HL-60 (cell line): Measurements from ENCODE around the gene GUCD1.

Experiments
- DNase-seq, 2 experiments: peaks; one replicate each; pipeline ENCODE4 v3.0.0-alpha.2; 2010 to 2020; ENCODE audit warnings: low read depth in 1 of 2, low spot score in 1 of 2
- H3K27ac ChIP-seq: fragments of 250-450 bp; sonication (Bioruptor Pico); replicated peaks from 2 replicates; pipeline ENCODE4 v1.5.1; 2020; ENCODE audit warnings: mild to moderate bottlenecking, moderate library complexity
- H3K27me3 ChIP-seq: fragments of 250-450 bp; sonication (Bioruptor Pico); 2 replicates; pipeline ENCODE4 v1.5.1; 2021; ENCODE audit warnings: mild to moderate bottlenecking, moderate library complexity; ENCODE audit not compliant: insufficient read depth, poor library complexity, severe bottlenecking
- H3K4me3 ChIP-seq: replicated peaks from 2 replicates; pipeline ENCODE4 v1.5.1; 2011; ENCODE audit warnings: mild to moderate bottlenecking, control low read depth, low read length; ENCODE audit not compliant: insufficient read depth
- GABPA ChIP-seq: IDR thresholded peaks from 2 replicates; pipeline ENCODE4 v1.6.1; 2012; ENCODE audit warnings: low read depth
- POLR2AphosphoS5 ChIP-seq: IDR thresholded peaks from 2 replicates; pipeline ENCODE4 v1.6.1; 2012; ENCODE audit warnings: low read depth
- SPI1 ChIP-seq: IDR thresholded peaks from 2 replicates; pipeline ENCODE4 v1.6.1; 2012; ENCODE audit warnings: low read depth, mild to moderate bottlenecking, borderline replicate concordance
- TF ChIP-seq, protein P1 (sequence below): IDR thresholded peaks from one replicate; pipeline ENCODE4 v1.5.1; 2011; ENCODE audit warnings: low read length, control low read depth, inconsistent platforms; ENCODE audit not compliant: insufficient read depth
- TF ChIP-seq, protein P2 (sequence below): IDR thresholded peaks from 2 replicates; pipeline ENCODE4 v1.6.1; 2012; ENCODE audit warnings: low read depth; ENCODE audit not compliant: insufficient replicate concordance

Gene GUCD1

GRCh38 chr22:24502541-24502940, 52.4 kb downstream of the GUCD1 start:
- H3K27me3 ChIP-seq: no peaks in the 10 kb centered on the region
- no peak overlapping the region for H3K27ac ChIP-seq
- no peak overlapping the region for H3K4me3 ChIP-seq
- no peak for DNase-seq
- TF ChIP-seq POLR2AphosphoS5: no peak
- TF ChIP-seq SPI1: peak; percentile 53; the same call in 1 of the 2 replicates

- H3K4me3 ChIP-seq: no peak overlapping the region
- no peak for TF ChIP-seq POLR2AphosphoS5
- no peak for TF ChIP-seq SPI1
- TF ChIP-seq, protein P1, sequence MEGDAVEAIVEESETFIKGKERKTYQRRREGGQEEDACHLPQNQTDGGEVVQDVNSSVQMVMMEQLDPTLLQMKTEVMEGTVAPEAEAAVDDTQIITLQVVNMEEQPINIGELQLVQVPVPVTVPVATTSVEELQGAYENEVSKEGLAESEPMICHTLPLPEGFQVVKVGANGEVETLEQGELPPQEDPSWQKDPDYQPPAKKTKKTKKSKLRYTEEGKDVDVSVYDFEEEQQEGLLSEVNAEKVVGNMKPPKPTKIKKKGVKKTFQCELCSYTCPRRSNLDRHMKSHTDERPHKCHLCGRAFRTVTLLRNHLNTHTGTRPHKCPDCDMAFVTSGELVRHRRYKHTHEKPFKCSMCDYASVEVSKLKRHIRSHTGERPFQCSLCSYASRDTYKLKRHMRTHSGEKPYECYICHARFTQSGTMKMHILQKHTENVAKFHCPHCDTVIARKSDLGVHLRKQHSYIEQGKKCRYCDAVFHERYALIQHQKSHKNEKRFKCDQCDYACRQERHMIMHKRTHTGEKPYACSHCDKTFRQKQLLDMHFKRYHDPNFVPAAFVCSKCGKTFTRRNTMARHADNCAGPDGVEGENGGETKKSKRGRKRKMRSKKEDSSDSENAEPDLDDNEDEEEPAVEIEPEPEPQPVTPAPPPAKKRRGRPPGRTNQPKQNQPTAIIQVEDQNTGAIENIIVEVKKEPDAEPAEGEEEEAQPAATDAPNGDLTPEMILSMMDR: no peak
- TF ChIP-seq, protein P2, sequence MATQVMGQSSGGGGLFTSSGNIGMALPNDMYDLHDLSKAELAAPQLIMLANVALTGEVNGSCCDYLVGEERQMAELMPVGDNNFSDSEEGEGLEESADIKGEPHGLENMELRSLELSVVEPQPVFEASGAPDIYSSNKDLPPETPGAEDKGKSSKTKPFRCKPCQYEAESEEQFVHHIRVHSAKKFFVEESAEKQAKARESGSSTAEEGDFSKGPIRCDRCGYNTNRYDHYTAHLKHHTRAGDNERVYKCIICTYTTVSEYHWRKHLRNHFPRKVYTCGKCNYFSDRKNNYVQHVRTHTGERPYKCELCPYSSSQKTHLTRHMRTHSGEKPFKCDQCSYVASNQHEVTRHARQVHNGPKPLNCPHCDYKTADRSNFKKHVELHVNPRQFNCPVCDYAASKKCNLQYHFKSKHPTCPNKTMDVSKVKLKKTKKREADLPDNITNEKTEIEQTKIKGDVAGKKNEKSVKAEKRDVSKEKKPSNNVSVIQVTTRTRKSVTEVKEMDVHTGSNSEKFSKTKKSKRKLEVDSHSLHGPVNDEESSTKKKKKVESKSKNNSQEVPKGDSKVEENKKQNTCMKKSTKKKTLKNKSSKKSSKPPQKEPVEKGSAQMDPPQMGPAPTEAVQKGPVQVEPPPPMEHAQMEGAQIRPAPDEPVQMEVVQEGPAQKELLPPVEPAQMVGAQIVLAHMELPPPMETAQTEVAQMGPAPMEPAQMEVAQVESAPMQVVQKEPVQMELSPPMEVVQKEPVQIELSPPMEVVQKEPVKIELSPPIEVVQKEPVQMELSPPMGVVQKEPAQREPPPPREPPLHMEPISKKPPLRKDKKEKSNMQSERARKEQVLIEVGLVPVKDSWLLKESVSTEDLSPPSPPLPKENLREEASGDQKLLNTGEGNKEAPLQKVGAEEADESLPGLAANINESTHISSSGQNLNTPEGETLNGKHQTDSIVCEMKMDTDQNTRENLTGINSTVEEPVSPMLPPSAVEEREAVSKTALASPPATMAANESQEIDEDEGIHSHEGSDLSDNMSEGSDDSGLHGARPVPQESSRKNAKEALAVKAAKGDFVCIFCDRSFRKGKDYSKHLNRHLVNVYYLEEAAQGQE: no peak
- no peak for TF ChIP-seq GABPA
Measured at GRCh38 chr22:24502034-24502433, 52.9 kb downstream of the GUCD1 start.

DNA sequence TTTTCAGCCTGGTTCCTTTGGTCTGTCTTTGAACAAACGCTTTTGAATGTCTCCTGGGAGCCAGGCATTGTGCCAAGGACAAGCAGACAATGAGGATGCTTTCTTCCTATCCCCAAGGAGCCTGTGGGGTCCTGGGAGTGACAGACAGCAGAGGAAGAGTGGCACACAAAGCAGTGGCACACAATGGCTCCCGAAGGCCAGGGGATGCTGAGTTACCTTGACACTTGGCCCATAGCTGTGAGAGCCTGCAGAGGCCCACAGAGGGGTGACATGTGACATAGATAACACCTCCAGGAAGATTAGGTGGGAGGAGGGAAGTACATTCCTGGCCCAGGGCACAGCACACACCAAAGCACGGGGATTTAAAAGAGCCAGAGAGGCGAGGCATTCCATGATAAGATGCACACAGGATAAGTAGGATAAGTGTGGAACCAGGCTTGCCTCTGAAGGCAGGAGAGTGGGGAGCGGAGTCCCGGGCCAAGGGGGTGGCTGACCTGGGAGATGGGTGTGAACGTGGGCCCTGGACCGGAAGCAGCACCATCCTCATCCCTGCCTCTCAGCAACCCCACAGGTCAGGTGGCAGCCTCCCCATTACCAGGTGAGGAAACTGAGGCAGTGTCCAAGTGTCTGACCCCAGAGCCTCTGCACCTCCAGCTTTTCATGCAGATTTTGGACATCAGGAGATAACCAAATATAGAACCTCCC, 53.5 kb downstream of the GUCD1 start:
- TF ChIP-seq, protein P1: no peak
- no peak for TF ChIP-seq SPI1
- no peak for TF ChIP-seq GABPA
- no peak for TF ChIP-seq POLR2AphosphoS5
- TF ChIP-seq, protein P2: no peak
- Histone ChIP-seq H3K27ac (no peak overlapping the region), H3K27me3 (no peaks in the 10 kb centered on the region), H3K4me3 (no peak overlapping the region)
- no peak for DNase-seq

More at GRCh38 chr22:24502034-24502433, 52.9 kb downstream of the GUCD1 start:
- H3K27me3 ChIP-seq: no peaks in the 10 kb centered on the region
- H3K27ac ChIP-seq: no peak overlapping the region
- DNase-seq: no peak

DNA sequence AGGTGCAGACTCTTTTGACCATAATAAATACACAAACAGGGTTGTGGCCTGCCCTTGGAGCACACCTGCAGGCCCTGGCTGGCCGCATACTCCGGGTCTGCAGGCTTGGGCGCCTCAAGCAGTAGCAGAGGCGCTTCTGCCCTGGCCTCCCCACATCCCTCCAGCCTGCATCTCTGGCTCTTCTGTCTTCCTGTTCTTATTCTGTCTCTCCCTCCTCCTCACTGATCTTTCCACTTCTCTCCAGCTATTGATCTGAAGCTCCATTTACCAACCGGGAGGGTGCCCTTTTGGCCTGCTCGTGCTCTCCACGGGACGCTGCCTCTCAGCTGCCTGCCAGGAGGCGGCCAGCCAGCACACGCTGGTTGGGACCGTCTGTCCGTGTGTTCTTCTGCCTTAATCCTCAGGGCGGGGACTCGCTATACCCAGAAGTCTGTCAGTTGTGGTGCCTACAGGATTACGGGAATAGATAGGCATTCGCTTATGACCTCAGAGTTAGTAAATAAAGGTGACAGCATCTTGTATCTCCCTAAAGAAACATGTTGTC, 54.6 kb downstream of the GUCD1 start:
- Histone ChIP-seq H3K4me3 (no peak overlapping the region), H3K27ac (no peak overlapping the region), H3K27me3 (no peaks in the 10 kb centered on the region)
- TF ChIP-seq, protein P1: no peak
- TF ChIP-seq, protein P2: no peak
- no peak for TF ChIP-seq POLR2AphosphoS5
- TF ChIP-seq SPI1: no peak
- TF ChIP-seq GABPA: no peak
- DNase-seq: no peak
